ENCODE results near the gene TP53INP2. TPM values are rescaled to one million over a fixed set of nuclear protein-coding genes. Genes with fewer than 3 reads are reported as not detected.

The TP53INP2 gene
- total RNA-seq, 1 donor from 2014 or later, result 178 TPM

- peaks cover 5% of the 10 kb centered on the region for H3K36me3 Mint-ChIP-seq (ENCODE audit: unreplicated experiment)
- peaks cover 21% of the 10 kb centered on the region for H3K27me3 Mint-ChIP-seq (ENCODE audit: unreplicated experiment)
- DNase-seq, result no peak
- H3K27ac Mint-ChIP-seq (ENCODE audit: unreplicated experiment), result no peak overlapping the region
- peaks cover 20% of the 10 kb centered on the region for H3K9me3 Mint-ChIP-seq (ENCODE audit: unreplicated experiment)
- H3K4me1 Mint-ChIP-seq (ENCODE audit: low read depth, unreplicated experiment), result peaks cover 16% of the 10 kb centered on the region
- no peak for TF ChIP-seq CTCF (IDR thresholded peaks at IDR 0.05; ENCODE audit: partially characterized antibody, unreplicated experiment)
- H3K4me3 Mint-ChIP-seq (ENCODE audit: unreplicated experiment), result peak overlapping the region; percentile 62
Measured at GRCh38 chr20:34701405-34702085, 2.6 kb upstream of the TP53INP2 start.

GRCh38 chr20:34703061-34703423 lies 1.1 kb upstream of the TP53INP2 start:
- Mint-ChIP-seq H3K9me3 (ENCODE audit: unreplicated experiment) (peaks cover 23% of the 10 kb centered on the region), H3K4me1 (ENCODE audit: low read depth, unreplicated experiment) (peaks cover 26% of the 10 kb centered on the region), H3K36me3 (ENCODE audit: unreplicated experiment) (peaks cover 5% of the 10 kb centered on the region), H3K4me3 (ENCODE audit: unreplicated experiment) (peak overlapping the region; percentile 95), H3K27ac (ENCODE audit: unreplicated experiment) (peak overlapping the region; percentile 99), H3K27me3 (ENCODE audit: unreplicated experiment) (peaks cover 23% of the 10 kb centered on the region)
- no peak for TF ChIP-seq CTCF (IDR thresholded peaks at IDR 0.05; ENCODE audit: partially characterized antibody, unreplicated experiment)
- DNase-seq, result no peak

- Mint-ChIP-seq H3K36me3 (ENCODE audit: unreplicated experiment) (peaks cover 5% of the 10 kb centered on the region), H3K9me3 (ENCODE audit: unreplicated experiment) (peaks cover 28% of the 10 kb centered on the region), H3K4me1 (ENCODE audit: low read depth, unreplicated experiment) (peaks cover 29% of the 10 kb centered on the region), H3K27ac (ENCODE audit: unreplicated experiment) (peak overlapping the region; percentile 99), H3K4me3 (ENCODE audit: unreplicated experiment) (peak overlapping the region; percentile 95), H3K27me3 (ENCODE audit: unreplicated experiment) (peaks cover 23% of the 10 kb centered on the region)
- DNase-seq, result peak; percentile 41
- no peak for TF ChIP-seq CTCF (IDR thresholded peaks at IDR 0.05; ENCODE audit: partially characterized antibody, unreplicated experiment)
Measured at GRCh38 chr20:34703424-34704176, 544 bp upstream of the TP53INP2 start.

GRCh38 chr20:34705008-34705396 lies 858 bp downstream of the TP53INP2 start:
- Mint-ChIP-seq H3K4me3 (ENCODE audit: unreplicated experiment) (peak overlapping the region; percentile 98), H3K27me3 (ENCODE audit: unreplicated experiment) (peaks cover 23% of the 10 kb centered on the region), H3K9me3 (ENCODE audit: unreplicated experiment) (peaks cover 29% of the 10 kb centered on the region), H3K27ac (ENCODE audit: unreplicated experiment) (peak overlapping the region; percentile 98), H3K36me3 (ENCODE audit: unreplicated experiment) (peaks cover 5% of the 10 kb centered on the region), H3K4me1 (ENCODE audit: low read depth, unreplicated experiment) (peaks cover 30% of the 10 kb centered on the region)
- TF ChIP-seq CTCF (IDR thresholded peaks at IDR 0.05; ENCODE audit: partially characterized antibody, unreplicated experiment), result no peak
- DNase-seq, result no peak
